ENCODE data around the gene ABHD16A. TPM values are rescaled to one million over a fixed set of nuclear protein-coding genes. Genes with fewer than 3 reads are reported as not detected.
A peak's percentile ranks its signal among the peaks of the same experiment; 100 is the strongest.

Gene ABHD16A
- total and polyA plus RNA-seq, 2 of the 13 experiments (the other 11 are each of a cell fraction or from before 2014, with no cell fraction given): 43.5 to 45.4 TPM

GRCh38 chr6:31737315-31737990 is 34.3 kb upstream of the ABHD16A start (continued):
- TF ChIP-seq RFX1 (IDR thresholded peaks at IDR 0.05) (peak; percentile 82), ZFP36L2 (CRISPR knock-in tag; IDR thresholded peaks at IDR 0.05) (no peak), NFAT5 (CRISPR knock-in tag; IDR thresholded peaks at IDR 0.05) (no peak), ZNF549 (CRISPR knock-in tag; IDR thresholded peaks at IDR 0.05) (no peak), ZNF615 (CRISPR knock-in tag; IDR thresholded peaks at IDR 0.05; ENCODE audit: borderline replicate concordance) (no peak), KDM1A (CRISPR knock-in tag; IDR thresholded peaks at IDR 0.05) (0 out of 2 replicates have a peak, but pooled peaks have one; percentile 7), BORCS8-MEF2B (CRISPR knock-in tag; IDR thresholded peaks at IDR 0.05) (0 out of 2 replicates have a peak, but pooled peaks have one; percentile 41), JDP2 (CRISPR knock-in tag; IDR thresholded peaks at IDR 0.05; ENCODE audit: borderline replicate concordance) (no peak; the same call in 1 of the 2 replicates), ZNF44 (CRISPR knock-in tag; IDR thresholded peaks at IDR 0.05) (no peak), BHLHE40 (IDR thresholded peaks at IDR 0.05; ENCODE audit: low read length) (peak; percentile 25; the same call in 1 of the 2 replicates), FOXK2 (IDR thresholded peaks at IDR 0.05) (peak; percentile 78), ZBTB7B (CRISPR knock-in tag; IDR thresholded peaks at IDR 0.05) (peak; percentile 61; the same call in 1 of the 2 replicates), ZNF891 (CRISPR knock-in tag; IDR thresholded peaks at IDR 0.05) (no peak), IKZF1 (IDR thresholded peaks at IDR 0.05) (no peak), ZBTB1 (CRISPR knock-in tag; IDR thresholded peaks at IDR 0.05; ENCODE audit: borderline replicate concordance) (no peak), NR2F1 (CRISPR knock-in tag; IDR thresholded peaks at IDR 0.05) (0 out of 4 replicates have a peak, but pooled peaks of 1 of the 2 experiments have one; percentile 14), ZSCAN31 (CRISPR knock-in tag; IDR thresholded peaks at IDR 0.05; ENCODE audit: low read depth) (0 out of 2 replicates have a peak, but pooled peaks have one; percentile 7), USF2 (IDR thresholded peaks at IDR 0.05; ENCODE audit: low read depth, low read length) (no peak), USF2 (CRISPR knock-in tag; IDR thresholded peaks at IDR 0.05; ENCODE audit: borderline replicate concordance) (no peak), ZNF564 (CRISPR knock-in tag; IDR thresholded peaks at IDR 0.05) (no peak), ZNF550 (CRISPR knock-in tag; IDR thresholded peaks at IDR 0.05; ENCODE audit: borderline replicate concordance) (no peak), ZNF260 (CRISPR knock-in tag; IDR thresholded peaks at IDR 0.05; ENCODE audit: borderline replicate concordance, low read depth) (no peak), NFATC3 (CRISPR knock-in tag; IDR thresholded peaks at IDR 0.05) (no peak), PBX3 (CRISPR knock-in tag; IDR thresholded peaks at IDR 0.05; ENCODE audit: borderline replicate concordance) (0 out of 2 replicates have a peak, but pooled peaks have one; percentile 25)
